ENCODE measurements around the gene ADRA2A.

DNA sequence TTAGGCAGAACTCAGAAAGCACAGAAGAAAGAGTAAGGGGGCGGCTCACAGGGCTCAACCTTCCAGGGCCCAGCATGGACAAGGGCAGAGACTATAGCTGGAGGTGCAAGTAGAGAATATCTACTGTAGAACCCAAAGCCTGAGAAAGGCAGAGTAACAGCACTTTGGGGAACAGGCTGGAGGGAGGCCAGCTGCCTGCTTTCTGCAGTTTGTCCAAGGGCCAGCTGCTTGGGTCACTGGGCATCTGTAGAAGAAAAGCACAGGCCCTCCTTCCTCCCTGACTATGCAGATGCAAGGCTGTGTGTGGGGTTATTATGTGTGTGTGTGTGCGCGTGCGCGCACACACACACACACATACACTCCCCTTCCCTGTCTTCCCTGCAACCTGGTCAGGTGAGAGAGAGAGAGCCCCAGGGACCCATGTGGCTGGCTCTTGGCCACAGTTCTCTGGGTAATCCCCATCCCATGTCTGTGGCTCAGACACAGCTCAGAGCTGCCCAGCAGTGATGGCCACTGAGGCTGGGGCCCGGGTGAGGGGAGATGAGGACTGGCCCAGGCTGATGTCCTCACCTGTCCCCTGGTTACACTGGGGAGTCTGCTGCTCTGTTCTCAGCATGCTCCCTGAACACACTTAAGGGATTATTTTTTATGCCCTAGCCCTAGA, 9.0 kb downstream of the ADRA2A start:
- TF ChIP-seq, protein P1, sequence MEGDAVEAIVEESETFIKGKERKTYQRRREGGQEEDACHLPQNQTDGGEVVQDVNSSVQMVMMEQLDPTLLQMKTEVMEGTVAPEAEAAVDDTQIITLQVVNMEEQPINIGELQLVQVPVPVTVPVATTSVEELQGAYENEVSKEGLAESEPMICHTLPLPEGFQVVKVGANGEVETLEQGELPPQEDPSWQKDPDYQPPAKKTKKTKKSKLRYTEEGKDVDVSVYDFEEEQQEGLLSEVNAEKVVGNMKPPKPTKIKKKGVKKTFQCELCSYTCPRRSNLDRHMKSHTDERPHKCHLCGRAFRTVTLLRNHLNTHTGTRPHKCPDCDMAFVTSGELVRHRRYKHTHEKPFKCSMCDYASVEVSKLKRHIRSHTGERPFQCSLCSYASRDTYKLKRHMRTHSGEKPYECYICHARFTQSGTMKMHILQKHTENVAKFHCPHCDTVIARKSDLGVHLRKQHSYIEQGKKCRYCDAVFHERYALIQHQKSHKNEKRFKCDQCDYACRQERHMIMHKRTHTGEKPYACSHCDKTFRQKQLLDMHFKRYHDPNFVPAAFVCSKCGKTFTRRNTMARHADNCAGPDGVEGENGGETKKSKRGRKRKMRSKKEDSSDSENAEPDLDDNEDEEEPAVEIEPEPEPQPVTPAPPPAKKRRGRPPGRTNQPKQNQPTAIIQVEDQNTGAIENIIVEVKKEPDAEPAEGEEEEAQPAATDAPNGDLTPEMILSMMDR (optimal IDR thresholded peaks at IDR 0.05 in 1 of 3, IDR thresholded peaks at IDR 0.05 in 1 of 3, conservative IDR thresholded peaks at IDR 0.05 in 1 of 3; ENCODE audit: extremely low read depth in 1 of 3, insufficient read depth in 2 of 3, low read length in 3 of 3): no peak
- no peak for TF ChIP-seq EZH2 (IDR thresholded peaks at IDR 0.05; ENCODE audit: low read length)
